ENCODE results near the gene HES3.

The HES3 gene

GRCh38 chr1:6281511-6282402 lies 37.8 kb downstream of the HES3 start:
- no peak for DNase-seq

- DNase-seq = no peak
These were observed 38.7 kb downstream of the HES3 start for GRCh38 chr1:6282577-6283270.

- DNase-seq = no peak
These were observed 41.4 kb downstream of the HES3 start for GRCh38 chr1:6285336-6285735.

- no peak for DNase-seq
These were observed 42.3 kb downstream of the HES3 start for GRCh38 chr1:6286266-6286665.

GRCh38 chr1:6287029-6287428 lies 43.0 kb downstream of the HES3 start:
- DNase-seq = no peak

- DNase-seq = peak; percentile 99
These were observed 43.5 kb downstream of the HES3 start for GRCh38 chr1:6287431-6287886.

GRCh38 chr1:6288026-6288425 lies 44.0 kb downstream of the HES3 start:
- DNase-seq = no peak

- DNase-seq = no peak
These were observed 44.7 kb downstream of the HES3 start for GRCh38 chr1:6288665-6289064.

GRCh38 chr1:6292102-6292501 lies 48.1 kb downstream of the HES3 start:
- DNase-seq = no peak

GRCh38 chr1:6294080-6294889 lies 50.3 kb downstream of the HES3 start:
- DNase-seq = no peak

GRCh38 chr1:6294890-6295556 lies 51.0 kb downstream of the HES3 start:
- DNase-seq = no peak
